Measurements from ENCODE around the gene TECPR2. TPM values are rescaled to one million over a fixed set of nuclear protein-coding genes. Genes with fewer than 3 reads are reported as not detected.

Gene TECPR2
- total and polyA plus RNA-seq, 4 donors, result 5.6 to 30.3 (median 19.5) TPM

DNA sequence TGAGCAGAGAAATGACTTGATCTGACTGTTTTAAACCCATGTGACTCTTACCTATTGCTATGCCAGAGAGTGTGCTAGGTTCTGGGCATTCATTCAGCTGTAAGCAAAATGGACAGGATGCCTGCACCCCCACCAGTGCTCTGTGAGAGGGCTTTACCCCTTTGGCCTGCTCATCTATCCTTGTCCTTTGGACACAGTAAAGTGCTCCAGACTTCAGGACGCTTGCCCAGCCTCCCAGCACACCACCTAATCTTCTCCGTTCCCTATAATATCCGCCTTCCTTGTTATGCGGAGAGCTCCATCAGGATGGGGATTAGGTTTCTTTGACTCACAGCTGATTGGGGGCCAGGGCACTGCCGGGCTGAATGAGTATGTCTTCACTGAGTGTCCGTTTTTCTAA, 47.6 kb upstream of the TECPR2 start:
- no peak for ATAC-seq (ENCODE audit: insufficient read depth, low FRiP score)
- TF ChIP-seq, protein P1, sequence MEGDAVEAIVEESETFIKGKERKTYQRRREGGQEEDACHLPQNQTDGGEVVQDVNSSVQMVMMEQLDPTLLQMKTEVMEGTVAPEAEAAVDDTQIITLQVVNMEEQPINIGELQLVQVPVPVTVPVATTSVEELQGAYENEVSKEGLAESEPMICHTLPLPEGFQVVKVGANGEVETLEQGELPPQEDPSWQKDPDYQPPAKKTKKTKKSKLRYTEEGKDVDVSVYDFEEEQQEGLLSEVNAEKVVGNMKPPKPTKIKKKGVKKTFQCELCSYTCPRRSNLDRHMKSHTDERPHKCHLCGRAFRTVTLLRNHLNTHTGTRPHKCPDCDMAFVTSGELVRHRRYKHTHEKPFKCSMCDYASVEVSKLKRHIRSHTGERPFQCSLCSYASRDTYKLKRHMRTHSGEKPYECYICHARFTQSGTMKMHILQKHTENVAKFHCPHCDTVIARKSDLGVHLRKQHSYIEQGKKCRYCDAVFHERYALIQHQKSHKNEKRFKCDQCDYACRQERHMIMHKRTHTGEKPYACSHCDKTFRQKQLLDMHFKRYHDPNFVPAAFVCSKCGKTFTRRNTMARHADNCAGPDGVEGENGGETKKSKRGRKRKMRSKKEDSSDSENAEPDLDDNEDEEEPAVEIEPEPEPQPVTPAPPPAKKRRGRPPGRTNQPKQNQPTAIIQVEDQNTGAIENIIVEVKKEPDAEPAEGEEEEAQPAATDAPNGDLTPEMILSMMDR (IDR thresholded peaks at IDR 0.05; ENCODE audit: control extremely low read depth, extremely low read depth), result no peak
- H3K4me3 ChIP-seq, result no peak overlapping the region

DNA sequence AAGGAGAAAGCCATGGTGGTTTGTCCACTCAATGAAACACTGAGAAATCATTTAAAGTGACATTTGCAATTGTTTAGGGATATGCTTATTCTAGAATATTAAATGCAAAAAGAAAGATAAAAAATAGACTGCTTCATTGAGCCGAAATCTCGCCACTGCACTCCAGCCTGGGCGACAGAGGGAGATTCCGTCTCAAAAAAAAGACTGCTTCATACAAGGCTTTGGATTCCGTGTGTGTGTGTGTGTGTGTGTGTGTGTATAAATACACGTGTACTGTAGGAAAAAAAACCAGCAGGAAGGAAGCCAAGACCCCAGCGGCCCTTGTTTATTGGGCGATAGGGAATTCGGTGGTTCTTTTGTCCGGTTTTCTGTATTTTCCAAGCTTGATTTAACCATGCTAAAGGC, 46.4 kb upstream of the TECPR2 start:
- Histone ChIP-seq H3K4me1 (ENCODE audit: control insufficient read depth in 5 of 5, insufficient read depth in 5 of 5, low read length in 5 of 5) (peaks cover 3 to 32% (median 9%) of the 10 kb centered on the region in 5 donors), H3K27ac (ENCODE audit: low read depth in 1 of 2, low read length in 1 of 2) (peak overlapping the region; percentile 67 to 71), H3K36me3 (ENCODE audit: control insufficient read depth in 4 of 4, insufficient read depth in 4 of 4, low read length in 4 of 4) (no peaks in the 10 kb centered on the region), H3K27me3 (ENCODE audit: control insufficient read depth in 3 of 3, insufficient read depth in 3 of 3, low read length in 2 of 3) (no peaks in the 10 kb centered on the region), H3K9ac (ENCODE audit: insufficient read depth in 1 of 2, low read length in 2 of 2) (peak overlapping the region; percentile 28 to 81), H3K4me3 (peak overlapping the region; percentile 41), H3K9me3 (ENCODE audit: control insufficient read depth in 4 of 4, insufficient read depth in 3 of 4, low read length in 3 of 4) (no peaks in the 10 kb centered on the region)
- peak; percentile 79 to 91 (median 83) for DNase-seq
- TF ChIP-seq, protein P1 (IDR thresholded peaks at IDR 0.05; ENCODE audit: control extremely low read depth, extremely low read depth), result no peak
- ATAC-seq (ENCODE audit: insufficient read depth, low FRiP score), result no peak
- WGBS, 2 donors, result 1 to 2% methylated on average over 10 of the region's 10 CpGs

More for the DNA sequence above, 47.6 kb upstream of the TECPR2 start:
- Histone ChIP-seq H3K27ac (ENCODE audit: low read depth in 1 of 2, low read length in 1 of 2) (no peak overlapping the region), H3K27me3 (ENCODE audit: control insufficient read depth in 3 of 3, insufficient read depth in 3 of 3, low read length in 2 of 3) (no peaks in the 10 kb centered on the region), H3K9me3 (ENCODE audit: control insufficient read depth in 4 of 4, insufficient read depth in 3 of 4, low read length in 3 of 4) (no peaks in the 10 kb centered on the region), H3K36me3 (ENCODE audit: control insufficient read depth in 4 of 4, insufficient read depth in 4 of 4, low read length in 4 of 4) (no peaks in the 10 kb centered on the region), H3K9ac (ENCODE audit: insufficient read depth in 1 of 2, low read length in 2 of 2) (no peak overlapping the region), H3K4me1 (ENCODE audit: control insufficient read depth in 5 of 5, insufficient read depth in 5 of 5, low read length in 5 of 5) (peaks cover 0 to 25% (median 2%) of the 10 kb centered on the region in 5 donors)
- no peak for DNase-seq
- WGBS, 2 donors, result 92 to 93% methylated on average over 6 of the region's 6 CpGs

DNA sequence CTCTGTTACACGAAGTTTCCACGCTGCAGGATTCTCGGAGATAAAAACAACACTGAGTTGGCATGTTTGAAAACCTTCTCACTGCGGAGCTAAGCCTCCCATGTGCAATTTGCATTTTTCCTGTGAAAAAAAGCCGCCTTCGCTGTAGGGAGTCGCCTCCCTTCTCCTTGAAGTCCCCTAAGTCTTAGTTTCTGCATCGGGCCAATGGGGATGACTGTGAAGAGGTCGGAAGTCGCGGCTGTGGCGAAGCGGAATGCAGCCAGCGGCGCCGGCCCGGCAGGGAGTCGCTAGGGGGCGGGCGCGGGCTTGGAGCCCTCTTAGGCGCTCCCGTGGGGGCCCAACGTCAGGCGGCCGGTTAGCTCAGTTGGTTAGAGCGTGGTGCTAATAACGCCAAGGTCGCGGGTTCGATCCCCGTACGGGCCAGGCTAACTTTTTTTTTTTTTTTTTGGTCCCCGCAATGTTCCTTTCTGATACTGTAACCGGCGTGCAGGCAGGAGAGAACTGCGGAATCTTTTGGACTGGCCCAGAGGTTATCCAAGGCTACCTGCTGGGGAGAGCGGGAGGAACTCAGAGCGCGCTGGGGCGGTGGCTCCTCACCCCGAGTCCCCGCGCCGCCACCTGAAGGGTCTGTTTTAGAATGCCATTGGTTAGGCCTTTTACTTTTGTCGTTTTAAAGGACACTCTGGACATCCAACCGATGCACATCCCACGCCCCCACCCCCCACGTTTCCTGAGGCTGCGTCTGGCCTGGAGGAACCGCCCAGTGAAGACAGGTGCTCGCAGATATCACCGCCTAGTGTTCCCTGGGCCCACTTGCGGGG, 45.8 kb upstream of the TECPR2 start:
- H3K36me3 ChIP-seq (ENCODE audit: control insufficient read depth in 4 of 4, insufficient read depth in 4 of 4, low read length in 4 of 4), result no peaks in the 10 kb centered on the region
- H3K27ac ChIP-seq (ENCODE audit: low read depth in 1 of 2, low read length in 1 of 2), result peak overlapping the region; percentile 71 to 92
- TF ChIP-seq, protein P1 (IDR thresholded peaks at IDR 0.05; ENCODE audit: control extremely low read depth, extremely low read depth), result peak; percentile 85
- DNase-seq (peak; percentile 96 to 97 (median 96)), ATAC-seq (ENCODE audit: insufficient read depth, low FRiP score) (peak; percentile 77)
- 1% methylated on average over 54 of the region's 54 CpGs for WGBS, 2 donors
- no peaks in the 10 kb centered on the region for H3K9me3 ChIP-seq (ENCODE audit: control insufficient read depth in 4 of 4, insufficient read depth in 3 of 4, low read length in 3 of 4)
- H3K4me3 ChIP-seq, result peak overlapping the region; percentile 45
- H3K9ac ChIP-seq (ENCODE audit: insufficient read depth in 1 of 2, low read length in 2 of 2), result peak overlapping the region; percentile 71 to 81
- H3K27me3 ChIP-seq (ENCODE audit: control insufficient read depth in 3 of 3, insufficient read depth in 3 of 3, low read length in 2 of 3), result no peaks in the 10 kb centered on the region
- H3K4me1 ChIP-seq (ENCODE audit: control insufficient read depth in 5 of 5, insufficient read depth in 5 of 5, low read length in 5 of 5), result peaks cover 3 to 32% (median 9%) of the 10 kb centered on the region in 5 donors

Measured in lung (tissue), 12 donors.